Keratinocyte (primary cell): Measurements from ENCODE around the gene KRT40. TPM values are rescaled to one million over a fixed set of nuclear protein-coding genes. Genes with fewer than 3 reads are reported as not detected.
A peak's percentile ranks its signal among the peaks of the same experiment; 100 is the strongest.

Experiments
- DNase-seq: peaks from one replicate; pipeline ENCODE4 v3.0.0-alpha.2; 2011; ENCODE audit warnings: low read depth, missing footprints, low spot score
- FAIRE-seq: peaks from 2 replicates; lab custom pipeline; 2011; peaks lifted over from hg19 to GRCh38; lab: Jason Lieb, UNC
- H2AFZ ChIP-seq: 2 replicates; pipeline ENCODE4 v1.6.0; 2012; ENCODE audit warnings: low read length, control low read depth, inconsistent platforms; ENCODE audit not compliant: control insufficient read depth
- H3K27ac ChIP-seq: 2 replicates; pipeline ENCODE4 v1.5.1; 2011; ENCODE audit warnings: low read length; ENCODE audit not compliant: control insufficient read depth, insufficient read depth
- H3K27me3 ChIP-seq: 3 replicates; pipeline ENCODE4 v1.6.0; 2011; ENCODE audit warnings: low read length; ENCODE audit not compliant: control insufficient read depth, insufficient read depth; ENCODE audit errors: extremely low read depth
- H3K36me3 ChIP-seq, 2 experiments: 2 replicates in 1 of 2; 3 replicates in 1 of 2; pipeline ENCODE4 v1.5.1; 2011; ENCODE audit warnings: low read length in 2 of 2, mild to moderate bottlenecking in 1 of 2; ENCODE audit not compliant: control insufficient read depth in 2 of 2, insufficient read depth in 2 of 2; ENCODE audit errors: extremely low read depth in 1 of 2
- H3K4me1 ChIP-seq: 3 replicates; pipeline ENCODE4 v1.5.1; 2011; ENCODE audit warnings: low read length; ENCODE audit not compliant: control insufficient read depth, insufficient read depth; ENCODE audit errors: extremely low read depth
- H3K4me2 ChIP-seq: 3 replicates; pipeline ENCODE4 v1.6.0; 2011; ENCODE audit warnings: low read depth, low read length; ENCODE audit not compliant: control insufficient read depth, insufficient read depth; ENCODE audit errors: extremely low read depth
- H3K4me3 ChIP-seq, 3 experiments: fragments of 200-600 bp in 1 of 3; sonication (generic) in 1 of 3; 2 replicates in 2 of 3; 3 replicates in 1 of 3; pipeline ENCODE4 v1.5.1; 2011 to 2016; ENCODE audit warnings: low read length in 3 of 3, mild to moderate bottlenecking in 3 of 3, control low read depth in 2 of 3, inconsistent platforms in 1 of 3, low read depth in 1 of 3, mixed read lengths in 1 of 3, mixed run types in 1 of 3, moderate library complexity in 1 of 3; ENCODE audit not compliant: control insufficient read depth in 2 of 3, insufficient read depth in 2 of 3; ENCODE audit errors: extremely low read depth in 1 of 3
- H3K79me2 ChIP-seq: 2 replicates; pipeline ENCODE4 v1.6.0; 2012; ENCODE audit warnings: low read length; ENCODE audit not compliant: control insufficient read depth, insufficient read depth
- H3K9ac ChIP-seq: 3 replicates; pipeline ENCODE4 v1.6.0; 2011; ENCODE audit warnings: low read length; ENCODE audit not compliant: control insufficient read depth, insufficient read depth; ENCODE audit errors: extremely low read depth
- H3K9me1 ChIP-seq: 3 replicates; pipeline ENCODE4 v1.6.0; 2011; ENCODE audit warnings: low read length; ENCODE audit not compliant: control insufficient read depth, insufficient read depth; ENCODE audit errors: extremely low read depth
- H3K9me3 ChIP-seq: 2 replicates; pipeline ENCODE4 v1.5.1; 2012; ENCODE audit warnings: low read depth, low read length; ENCODE audit not compliant: control insufficient read depth
- H4K20me1 ChIP-seq: 3 replicates; pipeline ENCODE4 v1.6.0; 2011; ENCODE audit warnings: low read length; ENCODE audit not compliant: control insufficient read depth, insufficient read depth; ENCODE audit errors: extremely low read depth
- CTCF ChIP-seq, 3 experiments: IDR thresholded peaks in 1 of 3; conservative IDR thresholded peaks in 1 of 3; optimal IDR thresholded peaks in 1 of 3; 2 replicates in 2 of 3; 3 replicates in 1 of 3; pipeline versions ENCODE3 to v1.5.1; 2011; ENCODE audit warnings: low read length in 3 of 3, mild to moderate bottlenecking in 3 of 3, moderate library complexity in 2 of 3, control low read depth in 1 of 3, inconsistent platforms in 1 of 3; ENCODE audit not compliant: insufficient read depth in 2 of 3; ENCODE audit errors: extremely low read depth in 1 of 3
- EZH2 ChIP-seq: IDR thresholded peaks from one replicate; pipeline ENCODE4 v1.6.1; 2012; ENCODE audit warnings: inconsistent platforms, mild to moderate bottlenecking, low read length, moderate library complexity
- dilution Hi-C: fragments of 300-500 bp; cut with MboI; formaldehyde crosslinking; loops from one replicate; pipeline ENCODE4 v1.7.0; 2020; ENCODE audit warnings: low sequenced_read_pairs; ENCODE audit not compliant: extremely low pct_ligation_motif_present
- polyA plus RNA-seq, 5 experiments: library from polyadenylated mRNA; depleted of rRNA in 3 of 5; stranded (reverse) in 3 of 5; stranded (forward) in 1 of 5; unstranded in 1 of 5; fragments of >200 nt; gene quantifications; 1 replicate in 1 of 5; 2 replicates in 3 of 5; 3 replicates in 1 of 5; pipeline versions ENCODE4 v1.2.1 to v1.2.3, GENCODE V29; 2011 to 2012; ENCODE audit warnings: missing spikeins in 2 of 5, low read depth in 1 of 5, low replicate concordance in 1 of 5

Gene KRT40
- polyA plus RNA-seq, 1 donor (not counting 4 experiments of a cell fraction or from before 2014, with no cell fraction given) = 0.03 TPM

- no peak for DNase-seq
Observed at GRCh38 chr17:41026715-41027471, 42.8 kb upstream of the KRT40 start, which contains the start of gene KRTAP1-5. TSS of gene KRTAP1-5 (minus strand) at chr17:41027208. CDS start at chr17:41027155, 53 bp downstream.

GRCh38 chr17:41024697-41025096 is 40.6 kb upstream of the KRT40 start:
- Histone ChIP-seq H3K9me1 (no peaks in the 10 kb centered on the region), H2AFZ (no peak overlapping the region), H3K4me3 (no peak overlapping the region), H3K79me2 (no peaks in the 10 kb centered on the region), H3K9me3 (no peaks in the 10 kb centered on the region), H3K9ac (no peak overlapping the region), H3K27ac (no peak overlapping the region), H3K27me3 (no peaks in the 10 kb centered on the region), H4K20me1 (no peaks in the 10 kb centered on the region), H3K4me2 (no peak overlapping the region), H3K36me3 (no peaks in the 10 kb centered on the region), H3K4me1 (peaks cover 7% of the 10 kb centered on the region)
- DNase-seq = no peak
- FAIRE-seq = no peak
- dilution Hi-C loops = no loop called here
- no peak for TF ChIP-seq EZH2
- no peak for TF ChIP-seq CTCF (optimal IDR thresholded peaks at IDR 0.05 in 1 of 3, IDR thresholded peaks at IDR 0.05 in 1 of 3, conservative IDR thresholded peaks at IDR 0.05 in 1 of 3; ENCODE audit: extremely low read depth in 1 of 3, insufficient read depth in 2 of 3, low read length in 3 of 3)

More at GRCh38 chr17:41026715-41027471, 42.8 kb upstream of the KRT40 start, which contains the start of gene KRTAP1-5:
- peaks cover 7% of the 10 kb centered on the region for H3K4me1 ChIP-seq
- peak within 1 kb of the TSS; percentile 40 for H2AFZ ChIP-seq
- H3K4me2 ChIP-seq = peak within 1 kb of the TSS; percentile 48
- no peaks in the 10 kb centered on the region for H3K79me2 ChIP-seq
- H3K36me3 ChIP-seq = no peaks in the 10 kb centered on the region
- no peaks in the 10 kb centered on the region for H3K9me3 ChIP-seq
- FAIRE-seq = peak; percentile 70
- no peak within 1 kb of the TSS for H3K4me3 ChIP-seq
- no peak for TF ChIP-seq EZH2
- no peak for TF ChIP-seq CTCF (optimal IDR thresholded peaks at IDR 0.05 in 1 of 3, IDR thresholded peaks at IDR 0.05 in 1 of 3, conservative IDR thresholded peaks at IDR 0.05 in 1 of 3; ENCODE audit: extremely low read depth in 1 of 3, insufficient read depth in 2 of 3, low read length in 3 of 3)
- H4K20me1 ChIP-seq = no peaks in the 10 kb centered on the region
- no peaks in the 10 kb centered on the region for H3K27me3 ChIP-seq
- H3K9ac ChIP-seq = no peak within 1 kb of the TSS
- H3K9me1 ChIP-seq = no peaks in the 10 kb centered on the region
- dilution Hi-C loops = no loop called here
- H3K27ac ChIP-seq = no peak within 1 kb of the TSS
